H9 (cell line): Measurements from ENCODE around the gene B3GNT9. TPM values are rescaled to one million over a fixed set of nuclear protein-coding genes. Genes with fewer than 3 reads are reported as not detected.

ENCODE experiments used
- DNase-seq: peaks from one replicate; pipeline ENCODE4 v3.0.0-alpha.2; 2017
- H2AFZ ChIP-seq: one replicate; pipeline ENCODE4 v1.6.1; 2013; ENCODE audit warnings: mild to moderate bottlenecking, low read length, control low read depth, moderate library complexity
- H2AK5ac ChIP-seq: 2 replicates; pipeline ENCODE4 v1.6.1; 2013; ENCODE audit warnings: low read length, control low read depth, mixed read lengths; ENCODE audit not compliant: insufficient read length
- H2BK120ac ChIP-seq: one replicate; pipeline ENCODE4 v1.6.1; 2013; ENCODE audit warnings: low read depth, mild to moderate bottlenecking, low read length, control low read depth, inconsistent platforms; ENCODE audit not compliant: poor library complexity, severe bottlenecking
- H2BK12ac ChIP-seq: 2 replicates; pipeline ENCODE4 v1.6.1; 2013; ENCODE audit warnings: low read length, control low read depth, mixed read lengths, low read depth; ENCODE audit not compliant: insufficient read length
- H2BK15ac ChIP-seq: 2 replicates; pipeline ENCODE4 v1.6.1; 2013; ENCODE audit warnings: low read depth, low read length, control low read depth
- H2BK20ac ChIP-seq: one replicate; pipeline ENCODE4 v1.6.1; 2013; ENCODE audit warnings: low read depth, mild to moderate bottlenecking, low read length, control low read depth, inconsistent platforms; ENCODE audit not compliant: poor library complexity, severe bottlenecking
- H2BK5ac ChIP-seq: 2 replicates; pipeline ENCODE4 v1.6.1; 2013; ENCODE audit warnings: low read length, control low read depth, mixed read lengths; ENCODE audit not compliant: insufficient read length
- H3K14ac ChIP-seq: 2 replicates; pipeline ENCODE4 v1.6.1; 2013; ENCODE audit warnings: low read length, control low read depth; ENCODE audit not compliant: insufficient read depth
- H3K18ac ChIP-seq: 2 replicates; pipeline ENCODE4 v1.6.1; 2013; ENCODE audit warnings: low read depth, mild to moderate bottlenecking, mixed read lengths, low read length, control low read depth; ENCODE audit not compliant: insufficient read length
- H3K23ac ChIP-seq: 2 replicates; pipeline ENCODE4 v1.6.1; 2013; ENCODE audit warnings: low read length, control low read depth, mixed read lengths, low read depth; ENCODE audit not compliant: insufficient read length
- H3K23me2 ChIP-seq: 2 replicates; pipeline ENCODE4 v1.6.1; 2013; ENCODE audit warnings: low read depth, mild to moderate bottlenecking, mixed read lengths, low read length, control low read depth; ENCODE audit not compliant: insufficient read length, poor library complexity, severe bottlenecking
- H3K27ac ChIP-seq: 2 replicates; pipeline ENCODE4 v1.5.1; 2013; ENCODE audit warnings: low read length, control low read depth, mixed read lengths, low read depth; ENCODE audit not compliant: insufficient read length
- H3K27me3 ChIP-seq: 2 replicates; pipeline ENCODE4 v1.6.1; 2013; ENCODE audit warnings: low read length, control low read depth, inconsistent platforms; ENCODE audit not compliant: insufficient read depth
- H3K4ac ChIP-seq: 2 replicates; pipeline ENCODE4 v1.6.1; 2013; ENCODE audit warnings: low read depth, mild to moderate bottlenecking, control low read depth, inconsistent platforms, low read length, moderate library complexity
- H3K4me1 ChIP-seq: 2 replicates; pipeline ENCODE4 v1.6.1; 2013; ENCODE audit warnings: low read length, control low read depth, inconsistent platforms; ENCODE audit not compliant: insufficient read depth
- H3K4me2 ChIP-seq: 2 replicates; pipeline ENCODE4 v1.6.1; 2013; ENCODE audit warnings: low read length, control low read depth, mixed read lengths; ENCODE audit not compliant: insufficient read length, insufficient read depth
- H3K56ac ChIP-seq: 2 replicates; pipeline ENCODE4 v1.6.1; 2013; ENCODE audit warnings: low read depth, mild to moderate bottlenecking, mixed read lengths, low read length, control low read depth; ENCODE audit not compliant: insufficient read length
- H3K79me1 ChIP-seq: 2 replicates; pipeline ENCODE4 v1.6.1; 2013; ENCODE audit warnings: low read depth, mild to moderate bottlenecking, moderate library complexity, low read length, control low read depth, inconsistent platforms; ENCODE audit not compliant: insufficient read depth, poor library complexity, severe bottlenecking
- H3K79me2 ChIP-seq: 2 replicates; pipeline ENCODE4 v1.6.1; 2013; ENCODE audit warnings: low read length, control low read depth, inconsistent platforms; ENCODE audit not compliant: insufficient read depth
- H3K9ac ChIP-seq: 2 replicates; pipeline ENCODE4 v1.6.1; 2013; ENCODE audit warnings: low read length, control low read depth, mixed read lengths; ENCODE audit not compliant: insufficient read length; ENCODE audit errors: extremely low read depth
- H3K9me3 ChIP-seq: one replicate; pipeline ENCODE4 v1.6.1; 2013; ENCODE audit warnings: low read depth, low read length, inconsistent platforms; ENCODE audit not compliant: control insufficient read depth
- H3T11ph ChIP-seq: one replicate; pipeline ENCODE4 v1.6.1; 2013; ENCODE audit warnings: mild to moderate bottlenecking, low read length, control low read depth, inconsistent platforms
- H4K20me1 ChIP-seq: one replicate; pipeline ENCODE4 v1.6.1; 2013; ENCODE audit not compliant: control insufficient read depth, insufficient read length, insufficient read depth
- H4K5ac ChIP-seq: 2 replicates; pipeline ENCODE4 v1.6.1; 2013; ENCODE audit warnings: low read depth, mild to moderate bottlenecking, mixed read lengths, low read length, control low read depth; ENCODE audit not compliant: insufficient read length
- H4K8ac ChIP-seq: replicated peaks from 2 replicates; pipeline ENCODE4 v1.6.1; 2013; ENCODE audit warnings: low read length, control low read depth, mixed read lengths, low read depth; ENCODE audit not compliant: insufficient read length
- H4K91ac ChIP-seq: 2 replicates; pipeline ENCODE4 v1.6.1; 2013; ENCODE audit warnings: low read depth, mild to moderate bottlenecking, moderate library complexity, mixed read lengths, low read length, control low read depth; ENCODE audit not compliant: insufficient read length
- H3K27ac Mint-ChIP-seq, 3 experiments: 2 replicates in 2 of 3; 3 replicates in 1 of 3; pipeline ENCODE4 v1.8.0; 2020 to 2021; ENCODE audit warnings: mixed read lengths in 3 of 3, mild to moderate bottlenecking in 1 of 3, moderate library complexity in 1 of 3
- H3K27me3 Mint-ChIP-seq: 2 replicates; pipeline ENCODE4 v1.8.0; 2021; ENCODE audit warnings: low read depth, mild to moderate bottlenecking, moderate library complexity, mixed read lengths
- H3K36me3 Mint-ChIP-seq, 3 experiments: 2 replicates in 2 of 3; 3 replicates in 1 of 3; pipeline ENCODE4 v1.8.0; 2020 to 2021; ENCODE audit warnings: low read depth in 3 of 3, mixed read lengths in 3 of 3; ENCODE audit not compliant: insufficient read depth in 1 of 3
- H3K4me1 Mint-ChIP-seq, 2 experiments: 2 replicates each; pipeline ENCODE4 v1.8.0; 2020; ENCODE audit warnings: mixed read lengths in 2 of 2
- H3K4me3 Mint-ChIP-seq, 2 experiments: 2 replicates in 1 of 2; 3 replicates in 1 of 2; pipeline ENCODE4 v1.8.0; 2020 to 2021; ENCODE audit warnings: mild to moderate bottlenecking in 2 of 2, mixed read lengths in 2 of 2, moderate library complexity in 1 of 2
- H3K9me3 Mint-ChIP-seq, 2 experiments: 2 replicates in 1 of 2; 3 replicates in 1 of 2; pipeline ENCODE4 v1.8.0; 2020; ENCODE audit warnings: mild to moderate bottlenecking in 2 of 2, mixed read lengths in 2 of 2, moderate library complexity in 1 of 2
- WGBS: extraction: QIAGEN DNeasy Blood & Tissue Kit; methylation state at CpG from one replicate; pipeline ENCODE4 v1.1.7; 2013; ENCODE audit warnings: missing lambda C conversion rate, low lambda C conversion rate, mixed read lengths; ENCODE audit not compliant: insufficient read length; ENCODE audit errors: extremely low coverage; 5-methylcytosine and 5-hydroxymethylcytosine counted together
- total RNA-seq: library from RNA; stranded (reverse); gene quantifications from 2 replicates; pipeline ENCODE4 v1.2.1, GENCODE V29; 2021
- TF ChIP-seq, protein P1 (sequence below): fragments of 200-600 bp; sonication (generic); conservative IDR thresholded peaks from 3 replicates; pipeline ENCODE4 v1.8.0; 2021; ENCODE audit warnings: antibody characterized with exemption, mild to moderate bottlenecking

The B3GNT9 gene
- total RNA-seq, 1 experiment from 2014 or later = 11.2 TPM

DNA sequence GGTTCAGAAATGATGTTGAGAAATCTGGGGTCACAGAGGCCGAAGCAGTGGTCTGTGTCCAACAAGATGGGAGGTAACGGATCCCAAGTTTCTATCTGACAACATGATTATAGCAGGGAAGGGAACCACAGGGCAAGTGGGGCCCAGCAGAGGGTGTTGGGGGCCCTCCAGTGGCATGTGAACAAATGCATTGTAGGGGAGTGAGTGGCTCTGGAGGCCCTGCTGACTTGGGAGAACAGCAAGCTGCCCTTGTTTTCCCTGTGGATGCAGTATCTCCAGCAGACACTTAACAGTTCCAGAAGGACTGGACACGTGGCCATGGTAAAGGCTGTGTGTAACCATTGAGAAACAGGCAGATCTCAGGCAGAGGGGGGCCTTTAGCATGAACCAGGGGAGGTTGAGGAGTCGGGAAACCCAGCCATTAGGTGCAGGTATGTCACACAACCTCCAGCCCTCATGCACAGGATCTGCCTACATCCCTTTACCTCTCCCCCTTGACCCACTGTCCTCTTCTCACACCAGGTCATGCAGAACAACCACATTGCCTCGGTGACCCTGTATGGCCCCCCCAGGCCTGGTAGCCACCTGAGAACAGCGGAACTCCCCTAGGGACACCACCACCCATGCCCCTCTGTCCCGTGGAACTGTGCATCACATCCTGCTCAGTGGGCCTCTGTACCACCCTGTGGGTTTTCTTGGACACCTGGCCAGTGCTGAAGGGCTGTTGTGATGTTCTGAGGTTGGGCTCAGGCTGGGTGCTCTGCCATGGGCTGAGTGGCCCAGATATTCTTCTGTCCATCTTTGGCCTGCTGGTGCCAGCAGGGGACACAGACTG, 4.1 kb downstream of the B3GNT9 start:
- Histone ChIP-seq H3K79me1 (no peaks in the 10 kb centered on the region), H3K27ac (no peak overlapping the region), H3K18ac (no peak overlapping the region), H4K20me1 (no peaks in the 10 kb centered on the region), H3K27me3 (peaks cover 2% of the 10 kb centered on the region; the same call in 1 of the 2 replicates), H3T11ph (no peak overlapping the region), H2BK15ac (no peak overlapping the region), H3K4me2 (no peak overlapping the region), H3K9ac (no peak overlapping the region), H2AFZ (no peak overlapping the region), H2AK5ac (no peak overlapping the region), H3K56ac (no peak overlapping the region), H3K4me1 (no peaks in the 10 kb centered on the region), H2BK12ac (no peak overlapping the region), H4K8ac (no peak overlapping the region), H3K9me3 (no peaks in the 10 kb centered on the region), H3K14ac (no peak overlapping the region), H2BK120ac (no peak overlapping the region), H4K91ac (no peak overlapping the region), H2BK5ac (no peak overlapping the region), H3K23ac (no peak overlapping the region), H2BK20ac (no peak overlapping the region), H3K23me2 (peaks cover 5% of the 10 kb centered on the region), H3K79me2 (no peaks in the 10 kb centered on the region), H4K5ac (no peak overlapping the region), H3K4ac (no peak overlapping the region)
- H3K36me3 Mint-ChIP-seq = peaks cover 17 to 66% (median 65%) of the 10 kb centered on the region in 3 experiments
- DNase-seq = no peak
- H3K9me3 Mint-ChIP-seq = peaks cover 0 to 3% of the 10 kb centered on the region in 2 experiments; a peak in 1 of 5 replicates
- peaks cover 10 to 11% of the 10 kb centered on the region in 2 experiments for H3K4me1 Mint-ChIP-seq
- H3K27me3 Mint-ChIP-seq = peaks cover 8% of the 10 kb centered on the region
- no peak overlapping the region for H3K4me3 Mint-ChIP-seq
- H3K27ac Mint-ChIP-seq = no peak overlapping the region
- WGBS = no CpG with 5 or more reads among the region's 7 CpGs
- TF ChIP-seq, protein P1, sequence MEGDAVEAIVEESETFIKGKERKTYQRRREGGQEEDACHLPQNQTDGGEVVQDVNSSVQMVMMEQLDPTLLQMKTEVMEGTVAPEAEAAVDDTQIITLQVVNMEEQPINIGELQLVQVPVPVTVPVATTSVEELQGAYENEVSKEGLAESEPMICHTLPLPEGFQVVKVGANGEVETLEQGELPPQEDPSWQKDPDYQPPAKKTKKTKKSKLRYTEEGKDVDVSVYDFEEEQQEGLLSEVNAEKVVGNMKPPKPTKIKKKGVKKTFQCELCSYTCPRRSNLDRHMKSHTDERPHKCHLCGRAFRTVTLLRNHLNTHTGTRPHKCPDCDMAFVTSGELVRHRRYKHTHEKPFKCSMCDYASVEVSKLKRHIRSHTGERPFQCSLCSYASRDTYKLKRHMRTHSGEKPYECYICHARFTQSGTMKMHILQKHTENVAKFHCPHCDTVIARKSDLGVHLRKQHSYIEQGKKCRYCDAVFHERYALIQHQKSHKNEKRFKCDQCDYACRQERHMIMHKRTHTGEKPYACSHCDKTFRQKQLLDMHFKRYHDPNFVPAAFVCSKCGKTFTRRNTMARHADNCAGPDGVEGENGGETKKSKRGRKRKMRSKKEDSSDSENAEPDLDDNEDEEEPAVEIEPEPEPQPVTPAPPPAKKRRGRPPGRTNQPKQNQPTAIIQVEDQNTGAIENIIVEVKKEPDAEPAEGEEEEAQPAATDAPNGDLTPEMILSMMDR = no peak
